Endothelial cell (in vitro differentiated cells): ENCODE measurements around the gene PDE4D. TPM values are rescaled to one million over a fixed set of nuclear protein-coding genes. Genes with fewer than 3 reads are reported as not detected.

Experiments used
- DNase-seq: peaks from one replicate; pipeline ENCODE4 v3.0.0; 2021; ENCODE audit warnings: low spot score
- H3K27ac Mint-ChIP-seq: one replicate; pipeline ENCODE4 v1.8.0; 2021; ENCODE audit warnings: mixed read lengths, inconsistent platforms; ENCODE audit not compliant: unreplicated experiment
- H3K27me3 Mint-ChIP-seq: one replicate; pipeline ENCODE4 v1.8.0; 2021; ENCODE audit warnings: mild to moderate bottlenecking, moderate library complexity, mixed read lengths, inconsistent platforms; ENCODE audit not compliant: unreplicated experiment
- H3K36me3 Mint-ChIP-seq: one replicate; pipeline ENCODE4 v1.8.0; 2021; ENCODE audit warnings: mild to moderate bottlenecking, low read depth, mixed read lengths, inconsistent platforms; ENCODE audit not compliant: unreplicated experiment
- H3K4me1 Mint-ChIP-seq: one replicate; pipeline ENCODE4 v1.8.0; 2021; ENCODE audit warnings: mild to moderate bottlenecking, mixed read lengths, inconsistent platforms; ENCODE audit not compliant: unreplicated experiment
- H3K4me3 Mint-ChIP-seq: one replicate; pipeline ENCODE4 v1.8.0; 2021; ENCODE audit warnings: mild to moderate bottlenecking, mixed read lengths, inconsistent platforms; ENCODE audit not compliant: unreplicated experiment
- H3K9me3 Mint-ChIP-seq: one replicate; pipeline ENCODE4 v1.8.0; 2021; ENCODE audit warnings: mixed read lengths, inconsistent platforms; ENCODE audit not compliant: unreplicated experiment
- total RNA-seq: library from RNA; stranded (reverse); fragmentation: NEBNext Ultra II Directional; extraction: Animal tissue kit (Norgen Biotek cat#: 25700); gene quantifications from one replicate; pipeline ENCODE4 v1.2.1, GENCODE V29; 2021; ENCODE audit not compliant: unreplicated experiment
- TF ChIP-seq, protein P1 (sequence below): fragments of 200-600 bp; sonication (generic); IDR thresholded peaks from one replicate; pipeline ENCODE4 v1.5.0; 2021; ENCODE audit warnings: antibody characterized with exemption; ENCODE audit not compliant: unreplicated experiment

Gene PDE4D
- total RNA-seq, 1 donor from 2014 or later = 9.4 TPM

- Mint-ChIP-seq H3K9me3 (no peaks in the 10 kb centered on the region), H3K4me1 (no peaks in the 10 kb centered on the region), H3K4me3 (no peak overlapping the region), H3K36me3 (no peaks in the 10 kb centered on the region), H3K27me3 (no peaks in the 10 kb centered on the region), H3K27ac (no peak overlapping the region)
- TF ChIP-seq, protein P1, sequence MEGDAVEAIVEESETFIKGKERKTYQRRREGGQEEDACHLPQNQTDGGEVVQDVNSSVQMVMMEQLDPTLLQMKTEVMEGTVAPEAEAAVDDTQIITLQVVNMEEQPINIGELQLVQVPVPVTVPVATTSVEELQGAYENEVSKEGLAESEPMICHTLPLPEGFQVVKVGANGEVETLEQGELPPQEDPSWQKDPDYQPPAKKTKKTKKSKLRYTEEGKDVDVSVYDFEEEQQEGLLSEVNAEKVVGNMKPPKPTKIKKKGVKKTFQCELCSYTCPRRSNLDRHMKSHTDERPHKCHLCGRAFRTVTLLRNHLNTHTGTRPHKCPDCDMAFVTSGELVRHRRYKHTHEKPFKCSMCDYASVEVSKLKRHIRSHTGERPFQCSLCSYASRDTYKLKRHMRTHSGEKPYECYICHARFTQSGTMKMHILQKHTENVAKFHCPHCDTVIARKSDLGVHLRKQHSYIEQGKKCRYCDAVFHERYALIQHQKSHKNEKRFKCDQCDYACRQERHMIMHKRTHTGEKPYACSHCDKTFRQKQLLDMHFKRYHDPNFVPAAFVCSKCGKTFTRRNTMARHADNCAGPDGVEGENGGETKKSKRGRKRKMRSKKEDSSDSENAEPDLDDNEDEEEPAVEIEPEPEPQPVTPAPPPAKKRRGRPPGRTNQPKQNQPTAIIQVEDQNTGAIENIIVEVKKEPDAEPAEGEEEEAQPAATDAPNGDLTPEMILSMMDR = no peak
- no peak for DNase-seq
Observed at GRCh38 chr5:59152701-59153245, 740.8 kb downstream of the PDE4D start.

- H3K27me3 Mint-ChIP-seq = no peaks in the 10 kb centered on the region
- no peaks in the 10 kb centered on the region for H3K9me3 Mint-ChIP-seq
- TF ChIP-seq, protein P1 = no peak
- no peaks in the 10 kb centered on the region for H3K36me3 Mint-ChIP-seq
- no peak overlapping the region for H3K27ac Mint-ChIP-seq
- no peaks in the 10 kb centered on the region for H3K4me1 Mint-ChIP-seq
- no peak overlapping the region for H3K4me3 Mint-ChIP-seq
- no peak for DNase-seq
Observed at GRCh38 chr5:59151162-59151889, 742.2 kb downstream of the PDE4D start.

DNA sequence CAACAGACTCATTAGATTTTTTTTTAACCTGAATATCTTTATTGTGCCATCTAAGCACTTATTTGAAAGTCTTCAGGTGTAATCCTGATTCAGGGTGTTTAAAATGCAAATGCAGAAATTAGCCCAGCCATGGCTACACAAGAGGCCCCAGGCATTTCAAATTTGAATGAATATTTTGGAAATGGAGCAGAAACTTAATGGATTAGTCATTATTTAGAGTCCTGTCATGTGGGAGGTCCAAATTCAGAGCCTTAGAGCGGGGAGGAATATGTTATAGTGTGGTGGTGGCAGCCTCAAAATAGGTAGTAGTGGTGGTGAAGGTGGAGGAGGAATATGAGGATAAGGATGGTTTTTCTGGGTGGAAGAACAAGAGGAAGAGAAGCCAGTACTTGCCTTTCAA is 743.7 kb downstream of the PDE4D start:
- Mint-ChIP-seq H3K4me1 (no peaks in the 10 kb centered on the region), H3K36me3 (no peaks in the 10 kb centered on the region), H3K9me3 (no peaks in the 10 kb centered on the region), H3K4me3 (no peak overlapping the region), H3K27me3 (no peaks in the 10 kb centered on the region), H3K27ac (no peak overlapping the region)
- TF ChIP-seq, protein P1 = no peak
- no peak for DNase-seq

GRCh38 chr5:59149271-59149670 is 744.3 kb downstream of the PDE4D start:
- no peak for DNase-seq
- no peak overlapping the region for H3K4me3 Mint-ChIP-seq
- H3K27me3 Mint-ChIP-seq = no peaks in the 10 kb centered on the region
- no peaks in the 10 kb centered on the region for H3K9me3 Mint-ChIP-seq
- H3K27ac Mint-ChIP-seq = no peak overlapping the region
- H3K4me1 Mint-ChIP-seq = no peaks in the 10 kb centered on the region
- TF ChIP-seq, protein P1 = no peak
- H3K36me3 Mint-ChIP-seq = no peaks in the 10 kb centered on the region

DNA sequence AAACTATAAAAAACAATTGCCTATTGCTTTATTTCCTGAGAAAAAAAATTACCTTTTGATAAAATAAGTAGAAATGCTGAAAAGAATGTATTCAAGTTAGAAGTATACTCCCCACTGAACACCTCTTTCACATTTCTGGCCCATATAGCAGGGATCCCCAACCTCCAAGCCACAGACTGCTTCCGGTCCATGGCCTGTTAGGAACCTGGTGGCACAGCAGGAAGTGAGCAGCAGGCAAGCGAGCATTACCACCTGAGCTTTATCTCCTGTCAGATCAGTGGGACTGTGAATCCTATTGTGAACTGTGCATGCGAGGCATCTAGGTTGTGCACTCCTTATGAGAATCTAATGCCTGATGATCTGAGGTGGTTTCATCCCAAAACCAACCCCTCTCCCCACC is 746.8 kb downstream of the PDE4D start:
- DNase-seq = no peak
- Mint-ChIP-seq H3K36me3 (no peaks in the 10 kb centered on the region), H3K9me3 (no peaks in the 10 kb centered on the region), H3K4me3 (no peak overlapping the region), H3K27me3 (no peaks in the 10 kb centered on the region), H3K27ac (no peak overlapping the region), H3K4me1 (no peaks in the 10 kb centered on the region)
- TF ChIP-seq, protein P1 = no peak
